GM12878 (cell line): ENCODE data around the gene ZNF445. TPM values are rescaled to one million over a fixed set of nuclear protein-coding genes. Genes with fewer than 3 reads are reported as not detected.
A peak's percentile ranks its signal among the peaks of the same experiment; 100 is the strongest.

Experiments
- ATAC-seq: fragments of 200-7000 bp; cut with Tn5 transposase; 3 replicates; pipeline ENCODE4 v1.9.1; 2020; ENCODE audit warnings: mild to moderate bottlenecking, moderate library complexity
- BruUV-seq: library from RNA; stranded (reverse); fragments of 400-500 nt; replicated peaks from 2 replicates; lab custom pipeline; 2021; lab: Mats Ljungman, UMichigan
- CTCF ChIA-PET: fragments of 300-600 bp; sonication (Branson Sonifier 250); formaldehyde crosslinking; extraction: SDS; loops from one replicate; lab custom pipeline; 2021; ENCODE audit warnings: inconsistent platforms; lab: Yijun Ruan, JAX
- POLR2A ChIA-PET: fragments of 350-600 bp; formaldehyde crosslinking; extraction: SDS; loops from one replicate; lab custom pipeline; 2021; ENCODE audit warnings: inconsistent platforms; lab: Charles Lee
- RAD21 ChIA-PET: fragments of 300-600 bp; sonication (Branson Sonifier 250); formaldehyde crosslinking; loops from one replicate; lab custom pipeline; 2023; ENCODE audit warnings: antibody characterized with exemption; ENCODE audit not compliant: unreplicated experiment; lab: Charles Lee
- SMC1A ChIA-PET: fragments of 300-600 bp; sonication (Branson Sonifier 250); formaldehyde crosslinking; loops from one replicate; lab custom pipeline; 2023; ENCODE audit not compliant: unreplicated experiment, uncharacterized antibody; lab: Charles Lee
- DNase-seq: peaks from one replicate; pipeline ENCODE4 v3.0.0-alpha.2; 2011; ENCODE audit warnings: low read depth, low spot score
- FAIRE-seq: peaks from 3 replicates; lab custom pipeline; 2011; peaks lifted over from hg19 to GRCh38; lab: Jason Lieb, UNC
- H2AFZ ChIP-seq: 2 replicates; pipeline ENCODE4 v1.6.0; 2011; ENCODE audit warnings: low read depth, low read length, control low read depth; ENCODE audit not compliant: control insufficient read depth
- H3K27ac ChIP-seq: 2 replicates; pipeline ENCODE4 v1.5.1; 2011; ENCODE audit warnings: control low read depth; ENCODE audit not compliant: control insufficient read depth, insufficient read depth
- H3K27me3 ChIP-seq, 2 experiments: replicated peaks in 1 of 2; 2 replicates each; pipeline versions ENCODE4 v1.6.0 to v1.6.1; 2011; ENCODE audit warnings: low read length in 1 of 2; ENCODE audit not compliant: control insufficient read depth in 2 of 2, insufficient read depth in 2 of 2
- H3K36me3 ChIP-seq, 2 experiments: 2 replicates each; pipeline ENCODE4 v1.5.1; 2011; ENCODE audit warnings: low read length in 1 of 2; ENCODE audit not compliant: control insufficient read depth in 2 of 2, insufficient read depth in 2 of 2
- H3K4me1 ChIP-seq: 2 replicates; pipeline ENCODE4 v1.6.1; 2011; ENCODE audit warnings: mild to moderate bottlenecking, low read length, moderate library complexity, mixed read lengths; ENCODE audit not compliant: control insufficient read depth, insufficient read depth
- H3K4me2 ChIP-seq: 2 replicates; pipeline ENCODE4 v1.6.0; 2011; ENCODE audit warnings: control low read depth; ENCODE audit not compliant: control insufficient read depth, insufficient read depth
- H3K4me3 ChIP-seq: fragments of 200-600 bp; sonication (generic); 2 replicates; pipeline ENCODE4 v1.5.1; 2016
- H3K79me2 ChIP-seq: 2 replicates; pipeline ENCODE4 v1.6.0; 2011; ENCODE audit warnings: low read length; ENCODE audit not compliant: control insufficient read depth, insufficient read depth
- H3K9ac ChIP-seq: 2 replicates; pipeline ENCODE4 v1.8.0; 2011; ENCODE audit warnings: low read length, control low read depth, mixed read lengths; ENCODE audit not compliant: control insufficient read depth, insufficient read depth
- H3K9me3 ChIP-seq: replicated peaks from 3 replicates; pipeline ENCODE4 v1.5.1; 2011; ENCODE audit warnings: mild to moderate bottlenecking, low read length; ENCODE audit not compliant: control insufficient read depth, insufficient read depth
- H4K20me1 ChIP-seq: 2 replicates; pipeline ENCODE4 v1.6.0; 2011; ENCODE audit not compliant: control insufficient read depth, insufficient read depth
- BHLHE40 ChIP-seq, 2 experiments: fragments of 450-650 bp in 1 of 2; IDR thresholded peaks; 2 replicates each; pipeline ENCODE4 v1.6.1; 2011 to 2017; ENCODE audit warnings: low read depth in 2 of 2, borderline replicate concordance in 1 of 2, improper control_type of control experiment in 1 of 2, low read length in 1 of 2, mild to moderate bottlenecking in 1 of 2
- BMI1 ChIP-seq: fragments of 450-650 bp; IDR thresholded peaks from 2 replicates; pipeline ENCODE4 v1.6.1; 2016; ENCODE audit warnings: mild to moderate bottlenecking, moderate library complexity, borderline replicate concordance
- CEBPB ChIP-seq, 2 experiments: fragments of 150-350 bp in 1 of 2; IDR thresholded peaks; 2 replicates each; pipeline ENCODE4 v1.6.1; 2012 to 2014; ENCODE audit warnings: low read depth in 2 of 2, low read length in 2 of 2, borderline replicate concordance in 1 of 2, inconsistent platforms in 1 of 2
- ELK1 ChIP-seq: IDR thresholded peaks from 2 replicates; pipeline ENCODE4 v1.6.1; 2012; ENCODE audit warnings: low read depth, low read length, improper control_type of control experiment
- ESRRA ChIP-seq: IDR thresholded peaks from 2 replicates; pipeline ENCODE4 v1.6.1; 2012; ENCODE audit warnings: mild to moderate bottlenecking, low read length, improper control_type of control experiment
- FOS ChIP-seq: IDR thresholded peaks from 3 replicates; pipeline ENCODE4 v1.6.1; 2011; ENCODE audit warnings: borderline replicate concordance; ENCODE audit not compliant: insufficient read length; ENCODE audit errors: extremely low read depth
- JUND ChIP-seq: IDR thresholded peaks from 2 replicates; pipeline ENCODE4 v1.6.1; 2012; ENCODE audit warnings: low read depth, mild to moderate bottlenecking, low read length, improper control_type of control experiment, moderate library complexity
- MEF2A ChIP-seq: IDR thresholded peaks from 2 replicates; pipeline ENCODE4 v1.6.1; 2011; ENCODE audit warnings: low read depth, mild to moderate bottlenecking, low read length, moderate library complexity; ENCODE audit not compliant: insufficient read depth
- PRDM15 ChIP-seq: fragments of 450-650 bp; formaldehyde crosslinking; IDR thresholded peaks from 2 replicates; pipeline ENCODE4 v1.4.0; 2020; ENCODE audit warnings: mild to moderate bottlenecking, moderate library complexity
- RAD21 ChIP-seq: IDR thresholded peaks from 2 replicates; pipeline ENCODE4 v1.6.1; 2011; ENCODE audit warnings: mild to moderate bottlenecking, low read depth, low read length, moderate library complexity; ENCODE audit not compliant: insufficient read depth
- RELA ChIP-seq: fragments of 450-650 bp; IDR thresholded peaks from 2 replicates; pipeline ENCODE4 v1.8.0; 2014; ENCODE audit warnings: borderline replicate concordance; ENCODE audit not compliant: partially characterized antibody
- SREBF1 ChIP-seq: IDR thresholded peaks from 2 replicates; pipeline ENCODE4 v1.6.1; 2012; ENCODE audit warnings: mild to moderate bottlenecking, low read length
- TAF1 ChIP-seq: IDR thresholded peaks from 2 replicates; pipeline ENCODE4 v1.6.1; 2011; ENCODE audit warnings: mild to moderate bottlenecking, low read depth, low read length, borderline replicate concordance
- ZBTB40 ChIP-seq: fragments of 450-650 bp; IDR thresholded peaks from 2 replicates; pipeline ENCODE4 v1.6.1; 2016; ENCODE audit warnings: mild to moderate bottlenecking, moderate library complexity, borderline replicate concordance
- ZNF622 ChIP-seq: fragments of 450-650 bp; IDR thresholded peaks from 2 replicates; pipeline ENCODE4 v1.6.1; 2017; ENCODE audit warnings: mild to moderate bottlenecking, inconsistent platforms
- WGBS: methylation state at CpG from one replicate; pipeline ENCODE4 v1.1.6; 2016; ENCODE audit warnings: low lambda C conversion rate; ENCODE audit not compliant: insufficient replicate concordance, insufficient coverage; ENCODE audit errors: missing lambda C conversion rate; 5-methylcytosine and 5-hydroxymethylcytosine counted together
- in situ Hi-C: fragments of 300-500 bp; cut with MboI; formaldehyde crosslinking; loops from 9 replicates; pipeline ENCODE4 v1.14.3; 2018; ENCODE audit warnings: mixed read lengths
- intact Hi-C: fragments of 100-400 bp; cut with micrococcal nuclease; formaldehyde crosslinking; loops from one replicate; pipeline ENCODE4 v1.14.2; 2022; ENCODE audit not compliant: unreplicated experiment
- polyA plus RNA-seq, 11 experiments: library from polyadenylated mRNA; depleted of rRNA in 4 of 11; unstranded in 6 of 11; stranded (reverse) in 5 of 11; fragments of >200 nt; fragmentation: Nextera tagmentation in 4 of 11; fragmentation: Illumina TruSeq in 1 of 11; extraction: Ambion mirVana in 4 of 11; extraction: Trizol in 1 of 11; gene quantifications; 1 replicate in 1 of 11; 2 replicates in 10 of 11; pipeline versions ENCODE4 v1.2.1 to v1.2.3, GENCODE V29; 2011 to 2016; ENCODE audit warnings: inconsistent platforms in 2 of 11, missing spikeins in 2 of 11, low read depth in 1 of 11
- total RNA-seq, 4 experiments: library from RNA; depleted of rRNA in 3 of 4; stranded (reverse); fragments of >200 nt in 3 of 4; fragmentation: Illumina TruSeq in 1 of 4; extraction: Trizol in 1 of 4; gene quantifications; 2 replicates each; pipeline versions ENCODE4 v1.2.1 to v1.2.3, GENCODE V29; 2013 to 2021

The ZNF445 gene
- total and polyA plus RNA-seq, 10 of the 15 experiments (the other 5 are each of a cell fraction or from before 2014, with no cell fraction given) = 0.80 to 14.4 (median 5.6) TPM

- H2AFZ ChIP-seq = peak overlapping the region; percentile 55
- CTCF ChIA-PET = no interaction called here
- peaks cover 2% of the 10 kb centered on the region; the same call in 2 of the 3 replicates for H3K9me3 ChIP-seq
- no peaks in the 10 kb centered on the region; a peak in 1 of 4 replicates for H3K36me3 ChIP-seq
- H3K4me1 ChIP-seq = peaks cover 8% of the 10 kb centered on the region
- RAD21 ChIA-PET = interaction anchor here (2.2 to 3.4 kb wide), 2 partner anchors 70 to 172 kb away, joined by 14 to 21 read pairs; partner anchors contain the start of gene TCAIM
- FAIRE-seq (no peak), DNase-seq (no peak), ATAC-seq (peak; percentile 61)
- WGBS = 2% methylated on average over 6 of the region's 6 CpGs
- H3K4me3 ChIP-seq = peak overlapping the region; percentile 81
- in situ Hi-C loops = no loop called here
- H4K20me1 ChIP-seq = no peaks in the 10 kb centered on the region
- peak overlapping the region; percentile 81 for H3K27ac ChIP-seq
- POLR2A ChIA-PET = interaction anchor here (0.7 to 2.0 kb wide), 4 partner anchors 10 to 248 kb away, joined by 3 to 5 read pairs (median 3); partner anchors contain the start of gene ZNF445
- peak overlapping the region; percentile 93; the same call in 1 of the 2 replicates for H3K4me2 ChIP-seq
- peaks cover 22% of the 10 kb centered on the region for H3K79me2 ChIP-seq
- H3K9ac ChIP-seq = peak overlapping the region; percentile 86
- H3K27me3 ChIP-seq = no peaks in the 10 kb centered on the region
- TSS peak; percentile 78 for BruUV-seq
- intact Hi-C loops = loop anchor here (1.0 to 5.0 kb wide), 3 partner anchors 33 to 188 kb away; partner anchors contain the start of genes TCAIM and ZNF445
- SMC1A ChIA-PET = interaction anchor here (1.8 kb wide), 1 partner anchor 31 kb away, joined by 7 read pairs; no protein-coding TSS in a partner anchor
- TF ChIP-seq BMI1 = no peak
- no peak for TF ChIP-seq ELK1
- no peak for TF ChIP-seq CEBPB (IDR thresholded peaks at IDR 0.05; ENCODE audit: borderline replicate concordance in 1 of 2, low read depth in 2 of 2, low read length in 2 of 2)
- no peak for TF ChIP-seq RELA
- no peak for TF ChIP-seq SREBF1
- TF ChIP-seq MEF2A = no peak
- no peak for TF ChIP-seq RAD21
- no peak for TF ChIP-seq TAF1
- TF ChIP-seq ZBTB40 = no peak
- TF ChIP-seq BHLHE40 (IDR thresholded peaks at IDR 0.05; ENCODE audit: borderline replicate concordance in 1 of 2, low read depth in 2 of 2, low read length in 1 of 2) = no peak
- TF ChIP-seq FOS = no peak
- no peak for TF ChIP-seq ESRRA
- TF ChIP-seq JUND = no peak
- no peak for TF ChIP-seq ZNF622
- TF ChIP-seq PRDM15 (CRISPR knock-in tag) = no peak
These were observed 32.5 kb upstream of the ZNF445 start for GRCh38 chr3:44510000-44510368.
